ENCODE results near the gene NBAS.

DNA sequence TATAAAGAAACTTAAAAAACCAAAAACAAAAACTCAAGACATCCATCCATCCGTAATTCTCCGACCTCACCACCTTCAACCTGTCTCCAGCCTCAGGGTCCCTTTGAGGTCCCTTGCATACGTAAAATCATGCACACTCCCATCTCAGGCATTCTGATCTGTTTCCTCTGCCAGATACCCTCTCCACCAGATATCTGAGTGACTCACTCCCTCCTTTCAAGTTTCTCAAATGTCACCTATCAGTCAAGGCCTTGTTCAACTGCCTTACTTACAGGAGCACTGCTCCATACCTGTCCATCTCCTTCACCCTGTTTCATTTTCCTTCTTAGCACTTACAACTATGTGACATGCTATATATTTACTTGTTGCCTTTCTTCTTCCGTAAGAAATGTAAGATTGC, 369.3 kb downstream of the NBAS start:
- TF ChIP-seq EZH2 (IDR thresholded peaks at IDR 0.05; ENCODE audit: insufficient read depth, poor library complexity, severe bottlenecking) (no peak), EZH2phosphoT487 (IDR thresholded peaks at IDR 0.05; ENCODE audit: insufficient read depth, low read depth) (no peak)

Data from GM23248 (cell line).